ENCODE measurements around the gene DOK6. TPM values are rescaled to one million over a fixed set of nuclear protein-coding genes. Genes with fewer than 3 reads are reported as not detected.

DOK6 gene
- total RNA-seq, 1 experiment from 2014 or later = 0.45 TPM

DNA sequence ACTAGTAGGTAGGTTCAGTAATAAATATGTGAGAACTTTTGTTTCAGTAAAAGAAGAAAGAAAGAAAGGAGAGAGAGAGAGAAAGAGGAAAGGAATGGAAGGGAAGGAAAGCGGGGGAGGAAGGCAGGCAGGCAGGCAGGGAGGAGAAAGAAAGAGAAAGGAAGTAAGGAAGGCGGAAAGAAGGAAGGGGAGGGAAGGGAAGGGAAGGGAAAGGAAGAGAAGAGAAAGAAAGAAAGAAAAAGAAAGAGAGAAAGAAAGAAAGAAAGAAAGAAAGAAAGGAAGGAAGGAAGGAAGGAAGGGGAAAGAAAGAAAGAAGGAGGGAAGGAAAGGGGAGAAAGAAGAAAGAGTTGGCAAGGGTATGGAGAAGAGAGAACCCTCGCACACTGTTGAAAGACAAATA, 479.4 kb downstream of the DOK6 start:
- no peak overlapping the region for H3K4me3 ChIP-seq (ENCODE audit: insufficient read depth, low read depth, low read length)
- no peak for DNase-seq
- H3K27me3 ChIP-seq (ENCODE audit: control insufficient read depth, insufficient read depth, low read length) = no peaks in the 10 kb centered on the region
- H3K36me3 ChIP-seq (replicated peaks; ENCODE audit: control insufficient read depth, insufficient read depth, low read length) = no peaks in the 10 kb centered on the region

DNA sequence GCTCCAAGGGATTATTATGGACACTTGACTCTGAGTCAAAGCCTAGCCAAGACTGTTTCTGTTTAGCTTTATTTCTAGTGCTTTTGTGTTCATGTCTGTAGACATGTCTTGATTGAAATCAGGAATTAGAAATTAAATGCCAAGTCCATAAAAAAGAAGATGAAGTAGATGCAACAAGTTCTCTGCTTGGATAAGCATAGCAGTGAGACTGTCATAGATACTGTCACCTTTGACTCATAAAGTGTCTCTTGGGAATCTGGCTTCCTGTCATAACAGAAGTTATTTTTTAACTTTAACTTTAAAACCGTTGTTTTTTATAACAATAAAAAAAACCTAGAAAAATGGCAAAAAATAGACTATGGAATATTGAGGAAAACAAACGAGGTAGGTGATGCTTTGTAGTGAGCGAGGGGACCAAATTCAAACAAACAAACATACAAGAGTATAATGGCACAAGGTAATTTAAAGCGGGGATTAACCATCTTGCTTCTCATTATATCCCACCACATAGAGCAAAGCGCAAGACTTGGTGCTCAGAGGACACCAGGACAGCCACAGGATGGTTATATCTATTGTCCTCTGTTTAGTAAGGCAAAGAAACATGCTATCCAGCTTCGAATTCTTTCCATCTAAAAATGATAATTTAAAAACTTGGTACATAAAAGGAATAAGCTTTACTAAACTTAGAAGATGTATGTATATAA, 482.4 kb downstream of the DOK6 start:
- Histone ChIP-seq H3K36me3 (replicated peaks; ENCODE audit: control insufficient read depth, insufficient read depth, low read length) (no peaks in the 10 kb centered on the region), H3K4me3 (ENCODE audit: insufficient read depth, low read depth, low read length) (no peak overlapping the region), H3K27me3 (ENCODE audit: control insufficient read depth, insufficient read depth, low read length) (no peaks in the 10 kb centered on the region)
- DNase-seq = no peak

DNA sequence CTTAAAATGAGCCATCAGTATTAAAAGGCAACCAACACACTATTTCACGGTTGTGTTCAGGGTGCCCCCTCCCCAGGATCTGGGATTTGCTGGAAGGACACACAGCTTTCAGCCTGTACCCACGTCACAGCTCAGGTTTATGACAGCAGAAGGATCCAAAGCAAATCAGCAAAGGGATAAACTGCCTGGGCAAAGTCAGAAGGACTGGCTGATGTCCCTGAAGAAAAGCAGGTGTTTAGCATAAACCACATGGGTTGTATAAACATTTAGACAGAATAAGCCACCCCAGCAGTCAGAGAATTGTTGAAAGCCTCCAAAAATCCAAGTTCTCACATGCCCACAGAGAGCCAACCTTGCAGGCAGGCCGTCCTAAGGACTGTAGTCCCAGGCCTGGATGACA, 483.1 kb downstream of the DOK6 start:
- H3K27me3 ChIP-seq (ENCODE audit: control insufficient read depth, insufficient read depth, low read length) = no peaks in the 10 kb centered on the region
- H3K4me3 ChIP-seq (ENCODE audit: insufficient read depth, low read depth, low read length) = no peak overlapping the region
- H3K36me3 ChIP-seq (replicated peaks; ENCODE audit: control insufficient read depth, insufficient read depth, low read length) = no peaks in the 10 kb centered on the region
- DNase-seq = no peak

DNA sequence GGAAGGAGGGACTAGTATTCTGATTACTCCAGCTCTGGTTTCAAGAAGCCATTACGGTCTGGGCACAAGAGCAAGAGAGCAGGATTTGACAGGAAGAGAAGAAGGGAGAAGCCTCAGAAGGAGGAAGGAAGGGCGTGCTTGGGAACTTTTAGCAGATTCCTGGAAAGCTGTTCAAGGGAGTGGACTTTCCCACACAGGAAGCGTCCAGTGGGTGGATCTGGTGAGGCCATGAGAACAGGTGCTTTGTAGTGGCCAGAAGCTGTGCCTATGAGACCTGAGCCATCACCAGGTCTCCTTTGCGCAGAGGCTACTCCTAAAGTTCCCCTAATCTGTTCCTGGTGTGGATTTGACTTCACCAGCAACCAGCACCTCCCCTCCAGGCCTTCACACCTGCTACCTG, 484.7 kb downstream of the DOK6 start:
- Histone ChIP-seq H3K4me3 (ENCODE audit: insufficient read depth, low read depth, low read length) (no peak overlapping the region), H3K27me3 (ENCODE audit: control insufficient read depth, insufficient read depth, low read length) (no peaks in the 10 kb centered on the region), H3K36me3 (replicated peaks; ENCODE audit: control insufficient read depth, insufficient read depth, low read length) (no peaks in the 10 kb centered on the region)
- no peak for DNase-seq

DNA sequence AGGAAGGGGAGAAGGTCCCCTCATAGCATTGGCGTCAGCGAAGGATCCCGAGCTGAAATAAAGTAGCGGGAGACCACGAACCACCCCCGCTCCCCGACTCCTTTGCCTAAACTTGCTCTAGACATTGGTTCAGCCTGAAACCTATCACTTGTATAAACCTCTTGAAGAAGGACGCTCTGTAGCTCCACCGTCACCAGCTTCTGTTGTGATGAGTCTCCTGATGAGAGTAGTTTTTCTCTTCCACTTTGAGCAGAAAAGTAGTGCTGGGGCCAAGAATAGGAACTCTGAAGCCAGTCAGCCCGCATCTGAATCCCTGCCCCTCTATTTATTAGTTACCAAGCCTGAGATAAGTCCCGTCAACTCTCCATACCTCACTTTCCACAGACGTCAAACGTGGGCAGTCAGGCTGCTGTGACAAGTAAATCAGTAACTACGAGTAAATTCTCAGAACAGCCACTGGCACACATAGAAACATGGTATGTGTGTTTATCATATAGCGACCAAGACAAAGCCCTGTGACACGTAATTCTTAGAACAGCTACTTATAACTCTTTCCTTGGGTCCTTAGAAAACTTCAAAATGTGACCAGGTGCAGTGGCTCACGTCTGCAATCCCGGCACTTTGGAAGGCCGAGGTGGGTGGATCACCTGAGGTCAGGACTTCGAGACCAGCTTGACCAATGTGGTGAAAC, 485.3 kb downstream of the DOK6 start:
- H3K36me3 ChIP-seq (replicated peaks; ENCODE audit: control insufficient read depth, insufficient read depth, low read length) = no peaks in the 10 kb centered on the region
- no peaks in the 10 kb centered on the region for H3K27me3 ChIP-seq (ENCODE audit: control insufficient read depth, insufficient read depth, low read length)
- DNase-seq = no peak
- no peak overlapping the region for H3K4me3 ChIP-seq (ENCODE audit: insufficient read depth, low read depth, low read length)

DNA sequence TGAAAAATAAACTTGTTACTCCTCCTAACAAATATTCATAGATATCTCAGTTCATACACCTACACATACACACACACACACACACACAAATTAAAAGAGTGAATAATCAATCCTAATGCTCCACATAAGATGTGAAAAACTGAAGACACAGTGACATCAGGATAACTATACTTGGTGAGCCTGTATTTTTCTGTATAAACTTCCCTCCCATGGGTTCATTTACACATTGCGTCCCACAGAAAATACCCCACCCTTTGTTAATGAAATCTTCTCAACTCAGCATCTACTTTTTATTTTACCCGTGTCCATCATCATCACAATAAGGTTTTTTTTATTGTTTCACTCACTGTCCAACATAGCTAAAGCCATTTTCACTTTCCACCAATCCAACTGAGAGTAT, 486.6 kb downstream of the DOK6 start:
- Histone ChIP-seq H3K27me3 (ENCODE audit: control insufficient read depth, insufficient read depth, low read length) (no peaks in the 10 kb centered on the region), H3K36me3 (replicated peaks; ENCODE audit: control insufficient read depth, insufficient read depth, low read length) (no peaks in the 10 kb centered on the region), H3K4me3 (ENCODE audit: insufficient read depth, low read depth, low read length) (no peak overlapping the region)
- no peak for DNase-seq

DNA sequence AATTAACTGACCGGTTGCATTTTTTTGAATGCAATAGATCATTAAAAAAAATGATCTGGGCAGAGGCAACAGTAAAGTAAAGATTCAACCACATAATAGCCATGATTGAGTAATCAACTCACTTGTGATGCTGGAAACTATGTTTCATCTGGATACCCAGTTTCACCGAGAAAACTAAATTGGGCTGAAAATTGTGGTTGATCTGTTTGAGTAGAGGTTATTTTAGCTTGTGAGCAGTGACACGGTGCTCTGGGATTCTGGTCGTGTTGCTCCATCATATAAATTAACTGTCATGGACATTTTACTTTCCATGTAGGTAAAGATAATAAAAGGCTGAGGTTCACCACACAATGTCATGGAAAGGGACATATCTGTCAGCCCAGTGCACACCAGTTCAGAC, 488.3 kb downstream of the DOK6 start:
- no peak for DNase-seq
- Histone ChIP-seq H3K36me3 (replicated peaks; ENCODE audit: control insufficient read depth, insufficient read depth, low read length) (no peaks in the 10 kb centered on the region), H3K4me3 (ENCODE audit: insufficient read depth, low read depth, low read length) (no peak overlapping the region), H3K27me3 (ENCODE audit: control insufficient read depth, insufficient read depth, low read length) (no peaks in the 10 kb centered on the region)

DNA sequence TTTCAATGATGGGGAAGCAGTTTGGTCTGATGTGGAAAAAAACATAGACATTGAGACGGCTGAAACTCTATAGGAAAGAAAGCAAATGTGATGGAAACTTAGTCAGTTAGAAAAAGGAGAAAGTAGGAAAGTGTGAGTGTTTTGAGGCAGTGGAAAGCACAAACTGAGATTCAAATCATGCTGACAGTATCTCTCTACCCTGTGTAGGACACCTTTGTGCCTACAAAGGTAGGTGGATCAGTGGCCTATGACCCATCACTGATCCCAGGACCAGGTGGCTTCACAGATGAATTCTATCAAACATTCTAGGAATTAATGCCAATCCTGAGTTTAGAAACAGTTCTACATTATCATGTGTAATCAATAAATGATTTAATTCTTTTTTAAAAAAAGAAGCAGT, 489.9 kb downstream of the DOK6 start:
- Histone ChIP-seq H3K27me3 (ENCODE audit: control insufficient read depth, insufficient read depth, low read length) (no peaks in the 10 kb centered on the region), H3K4me3 (ENCODE audit: insufficient read depth, low read depth, low read length) (no peak overlapping the region), H3K36me3 (replicated peaks; ENCODE audit: control insufficient read depth, insufficient read depth, low read length) (no peaks in the 10 kb centered on the region)
- DNase-seq = no peak

DNA sequence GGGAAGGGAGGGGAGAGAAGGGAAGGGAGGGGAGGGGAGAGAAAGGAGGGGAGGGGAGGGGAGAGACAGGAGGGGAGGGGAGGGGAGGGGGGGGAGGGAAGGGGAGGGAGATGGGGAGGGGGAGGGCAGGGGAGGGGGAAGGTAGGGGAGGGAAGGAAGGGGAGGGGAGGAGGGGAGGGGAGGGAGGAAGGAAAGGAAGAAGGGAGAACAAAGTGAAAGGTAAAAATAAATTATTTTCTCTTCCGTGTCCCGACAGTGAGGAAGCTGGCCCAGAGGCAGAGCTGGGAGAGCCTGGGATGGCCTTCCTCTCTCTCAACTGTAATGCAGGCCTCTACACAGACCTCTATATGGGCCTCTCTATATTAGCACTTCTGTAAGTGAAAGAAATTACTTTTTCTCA, 493.8 kb downstream of the DOK6 start:
- H3K36me3 ChIP-seq (replicated peaks; ENCODE audit: control insufficient read depth, insufficient read depth, low read length) = no peaks in the 10 kb centered on the region
- no peaks in the 10 kb centered on the region for H3K27me3 ChIP-seq (ENCODE audit: control insufficient read depth, insufficient read depth, low read length)
- DNase-seq = no peak
- H3K4me3 ChIP-seq (ENCODE audit: insufficient read depth, low read depth, low read length) = no peak overlapping the region

DNA sequence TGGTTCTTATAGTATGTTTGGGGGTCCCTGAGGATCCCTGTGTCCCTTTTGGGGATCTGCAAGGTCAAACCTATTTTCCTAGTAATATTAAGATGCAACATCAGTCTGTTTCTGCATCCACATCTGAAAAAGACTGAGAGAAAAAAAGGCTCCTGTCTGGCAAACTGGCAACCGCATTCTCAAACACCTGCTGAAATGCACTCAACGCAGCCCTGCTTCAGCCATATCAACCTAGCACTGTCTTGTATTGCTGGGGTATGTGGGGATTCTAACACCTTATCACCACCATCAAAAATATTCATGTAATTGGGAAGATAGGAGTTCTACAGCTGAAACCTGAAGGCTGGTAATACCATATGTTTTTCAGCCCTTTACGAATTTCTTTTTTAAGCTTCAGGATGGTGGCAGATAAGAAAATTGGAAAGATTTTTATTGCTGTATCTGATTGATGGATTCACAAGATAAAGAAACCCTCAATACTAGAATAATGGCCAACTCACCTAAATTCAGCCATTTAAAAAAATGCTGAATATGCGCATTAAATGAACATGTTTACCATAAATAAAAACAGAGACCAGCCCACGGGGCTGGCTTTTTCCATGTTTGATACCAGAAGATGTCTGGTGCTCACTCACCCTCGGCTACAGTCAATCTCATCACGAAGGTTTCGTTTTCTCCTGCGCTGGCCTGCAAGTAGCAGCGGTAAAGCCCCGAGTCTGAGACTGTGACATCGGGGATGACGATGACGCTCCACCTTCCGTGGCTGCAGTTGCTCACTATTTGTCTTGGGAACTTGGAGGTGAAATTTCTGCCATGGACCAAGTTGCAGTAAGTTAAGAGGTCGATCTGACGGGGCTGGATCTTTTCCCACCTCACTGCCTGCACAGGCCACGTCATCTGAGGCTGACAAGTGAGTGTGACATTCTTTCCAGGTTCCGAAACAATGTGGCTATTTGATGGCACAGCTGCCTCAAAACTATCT, 494.7 kb downstream of the DOK6 start:
- H3K36me3 ChIP-seq (replicated peaks; ENCODE audit: control insufficient read depth, insufficient read depth, low read length) = no peaks in the 10 kb centered on the region
- no peak for DNase-seq
- no peaks in the 10 kb centered on the region for H3K27me3 ChIP-seq (ENCODE audit: control insufficient read depth, insufficient read depth, low read length)
- no peak overlapping the region for H3K4me3 ChIP-seq (ENCODE audit: insufficient read depth, low read depth, low read length)

DNA sequence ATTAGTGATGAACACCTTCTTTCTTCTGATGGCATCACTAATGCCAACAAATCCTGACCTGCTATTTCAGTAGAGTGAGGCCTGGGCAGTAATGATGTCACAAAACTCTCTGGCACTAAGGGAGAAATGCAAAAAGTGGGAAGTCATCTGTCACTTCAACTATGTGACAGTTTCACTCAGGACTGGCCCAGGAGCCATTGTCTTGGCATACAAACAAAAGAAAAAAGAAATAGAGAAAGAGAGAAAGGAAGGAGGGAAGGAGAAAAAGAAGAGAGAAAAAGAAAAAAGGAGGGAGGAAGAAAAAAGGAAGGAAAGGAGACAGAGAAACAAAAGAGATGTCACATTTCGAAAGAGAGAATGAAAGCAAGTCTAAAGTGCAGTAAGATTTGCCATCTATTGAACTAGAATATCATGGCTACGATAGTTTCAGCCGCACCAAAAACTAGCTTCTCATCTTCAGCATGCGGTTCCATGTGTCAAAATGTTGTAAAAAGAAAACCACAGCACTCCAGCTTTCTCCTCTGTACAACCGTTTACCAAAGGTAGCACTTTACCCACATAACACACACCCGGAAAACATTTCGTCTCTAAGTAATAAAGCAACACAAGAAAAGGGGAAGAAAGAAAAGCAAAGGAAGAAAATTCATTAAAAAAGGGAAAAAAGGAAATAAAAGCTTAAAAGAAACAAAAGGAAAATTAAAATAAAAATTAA, 496.9 kb downstream of the DOK6 start:
- no peak for DNase-seq
- H3K4me3 ChIP-seq (ENCODE audit: insufficient read depth, low read depth, low read length) = no peak overlapping the region
- H3K27me3 ChIP-seq (ENCODE audit: control insufficient read depth, insufficient read depth, low read length) = no peaks in the 10 kb centered on the region
- no peaks in the 10 kb centered on the region for H3K36me3 ChIP-seq (replicated peaks; ENCODE audit: control insufficient read depth, insufficient read depth, low read length)

DNA sequence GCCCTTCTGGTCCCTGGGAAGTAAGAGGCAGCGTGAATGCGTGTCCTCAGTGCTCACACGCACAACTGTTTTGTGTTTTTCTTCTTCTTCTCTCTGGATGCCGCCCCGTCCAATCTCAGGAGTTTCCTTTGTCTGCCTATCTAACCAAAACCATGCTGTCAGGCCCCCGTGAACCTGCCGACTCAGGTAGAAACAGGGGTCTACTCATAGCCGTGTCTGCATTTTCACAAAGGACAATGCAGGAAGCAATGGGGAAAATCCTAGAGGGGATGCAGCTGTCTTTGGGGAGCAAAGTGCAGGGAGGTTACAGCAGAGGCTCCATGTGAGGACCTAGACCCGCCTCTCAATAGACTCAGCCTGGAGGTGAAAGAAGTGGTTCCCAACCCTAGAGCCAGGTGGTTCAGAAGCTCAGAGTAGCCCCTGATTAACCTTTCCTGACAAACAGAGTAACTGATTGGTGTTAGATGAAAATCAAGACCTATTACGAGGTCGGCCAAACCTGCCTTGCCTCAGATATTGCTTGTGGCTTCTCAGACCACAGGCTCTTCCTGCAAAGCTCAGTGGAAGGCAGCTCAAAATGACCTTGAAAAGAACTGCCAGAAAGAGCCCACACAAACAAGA, 497.7 kb downstream of the DOK6 start:
- peak; percentile 19 for DNase-seq
- H3K36me3 ChIP-seq (replicated peaks; ENCODE audit: control insufficient read depth, insufficient read depth, low read length) = no peaks in the 10 kb centered on the region
- no peaks in the 10 kb centered on the region for H3K27me3 ChIP-seq (ENCODE audit: control insufficient read depth, insufficient read depth, low read length)
- H3K4me3 ChIP-seq (ENCODE audit: insufficient read depth, low read depth, low read length) = no peak overlapping the region
